RKO (cell line): ENCODE measurements around the gene CRY2.
"Not testable (repeated sequence)": the region's sequence is repeated elsewhere in the genome, so short reads cannot be mapped to it uniquely, and the experiment has no call there.

Experiments
- DNase-seq: peaks from one replicate; pipeline ENCODE4 v3.0.0-alpha.2; 2016; ENCODE audit warnings: low spot score

CRY2 gene

DNA sequence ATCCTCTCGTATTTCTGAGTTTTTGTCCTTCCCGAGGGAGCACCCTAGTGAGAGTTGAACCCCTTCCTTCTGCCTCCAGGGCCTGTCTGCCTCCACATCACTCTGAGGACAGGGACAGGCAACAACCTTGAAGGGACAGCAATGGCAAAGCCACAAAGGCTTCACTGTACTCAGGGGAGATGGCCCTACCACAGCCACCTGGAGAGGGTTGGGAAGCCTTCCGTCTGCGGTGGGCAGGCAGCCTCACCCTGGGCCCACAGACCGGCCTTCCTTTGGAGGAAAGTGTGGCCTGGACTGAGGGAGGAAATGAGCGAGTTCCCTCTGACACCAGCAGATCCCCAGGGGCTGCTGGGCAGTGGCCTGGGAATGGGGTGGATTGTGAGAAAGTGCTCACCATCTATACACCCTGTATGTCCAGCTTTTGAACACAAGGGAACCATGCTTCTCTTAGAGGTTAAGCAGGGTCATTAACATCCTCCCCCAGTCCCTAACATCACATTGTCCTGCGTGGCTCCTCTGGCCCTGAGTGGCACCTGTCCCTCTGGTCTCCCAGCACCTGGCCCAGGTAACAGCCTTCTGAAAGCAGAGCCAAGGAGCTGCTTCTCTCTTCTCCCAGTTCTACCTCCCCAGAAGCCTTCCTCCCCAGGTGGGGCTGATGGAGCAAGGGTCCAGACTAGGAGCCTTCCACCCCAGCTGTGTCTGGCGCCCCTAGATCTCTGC is 35.5 kb upstream of the CRY2 start:
- no peak for DNase-seq

- DNase-seq = no peak
These were observed 34.4 kb upstream of the CRY2 start for GRCh38 chr11:45812581-45813548.

DNA sequence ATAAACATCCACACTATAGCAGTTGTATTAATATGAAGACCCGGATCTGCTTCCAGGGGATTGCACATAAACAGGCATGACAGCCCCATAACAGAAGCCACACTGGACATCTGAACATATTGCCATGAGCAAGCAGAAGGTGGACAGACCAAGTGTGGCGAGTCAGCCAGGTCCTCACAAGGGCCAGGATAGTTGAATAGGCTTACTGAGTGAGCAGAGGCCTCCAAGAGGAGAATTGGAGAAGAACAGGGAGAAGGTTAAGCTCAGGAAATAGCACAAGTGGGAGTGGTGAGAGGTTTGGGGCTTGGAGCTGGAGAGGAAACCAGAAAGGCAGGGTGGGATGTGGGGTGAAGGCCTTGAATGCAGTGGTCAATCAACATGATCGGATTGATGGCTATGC is 31.5 kb upstream of the CRY2 start:
- peak; percentile 78 for DNase-seq

DNA sequence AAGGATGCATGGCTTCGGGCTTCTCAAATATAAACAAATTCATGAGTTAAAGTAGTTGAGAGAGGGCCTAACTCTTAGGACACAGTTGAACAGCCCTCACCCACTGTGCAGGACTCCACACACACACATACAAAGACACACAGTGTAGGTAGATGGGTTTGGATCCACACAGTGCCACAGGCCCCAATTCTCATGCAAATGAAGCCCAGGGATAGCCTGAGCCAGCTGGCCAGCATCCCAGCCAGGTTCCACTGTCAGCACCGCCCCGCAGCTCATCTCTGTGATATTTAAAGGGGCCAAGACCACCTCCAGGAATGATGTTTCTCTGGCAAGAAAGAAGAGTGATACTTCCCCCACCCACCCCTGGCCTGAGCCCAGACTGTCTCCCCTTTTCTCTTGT is 30.7 kb upstream of the CRY2 start:
- DNase-seq = no peak

DNA sequence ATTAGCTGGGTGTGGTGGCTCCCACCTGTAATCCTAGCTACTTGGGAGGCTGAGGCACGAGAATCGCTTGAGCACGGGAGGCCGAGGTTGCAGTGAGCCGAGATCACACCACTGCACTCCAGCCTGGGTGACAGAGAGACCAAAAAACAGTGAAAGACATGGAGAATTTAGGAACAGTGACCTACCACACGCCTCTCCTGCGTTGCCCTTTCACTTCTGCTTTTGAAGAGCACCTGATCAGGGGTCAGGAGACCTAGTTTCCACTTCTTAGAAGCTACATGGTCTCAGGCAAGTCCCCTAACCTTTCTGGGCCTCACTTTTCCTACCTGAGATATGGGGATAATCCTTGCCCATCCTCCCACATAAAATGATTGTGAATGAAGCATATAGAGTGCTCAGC is 30.1 kb upstream of the CRY2 start:
- DNase-seq = no peak

GRCh38 chr11:45818961-45819605 is 28.2 kb upstream of the CRY2 start:
- DNase-seq = no peak

- DNase-seq = no peak
These were observed 26.9 kb upstream of the CRY2 start for GRCh38 chr11:45820211-45820857.

- DNase-seq = not testable (repeated sequence)
These were observed 20.8 kb upstream of the CRY2 start for GRCh38 chr11:45826492-45826891.

GRCh38 chr11:45827123-45827522 is 20.2 kb upstream of the CRY2 start:
- DNase-seq = no peak

GRCh38 chr11:45828996-45829395 is 18.3 kb upstream of the CRY2 start:
- DNase-seq = no peak

GRCh38 chr11:45830596-45830995 is 16.7 kb upstream of the CRY2 start:
- no peak for DNase-seq

- DNase-seq = no peak
These were observed 14.3 kb upstream of the CRY2 start for GRCh38 chr11:45832811-45833441.

- DNase-seq = no peak
These were observed 13.5 kb upstream of the CRY2 start for GRCh38 chr11:45833761-45834160.

- DNase-seq = no peak
These were observed 12.9 kb upstream of the CRY2 start for GRCh38 chr11:45834298-45834756.

DNA sequence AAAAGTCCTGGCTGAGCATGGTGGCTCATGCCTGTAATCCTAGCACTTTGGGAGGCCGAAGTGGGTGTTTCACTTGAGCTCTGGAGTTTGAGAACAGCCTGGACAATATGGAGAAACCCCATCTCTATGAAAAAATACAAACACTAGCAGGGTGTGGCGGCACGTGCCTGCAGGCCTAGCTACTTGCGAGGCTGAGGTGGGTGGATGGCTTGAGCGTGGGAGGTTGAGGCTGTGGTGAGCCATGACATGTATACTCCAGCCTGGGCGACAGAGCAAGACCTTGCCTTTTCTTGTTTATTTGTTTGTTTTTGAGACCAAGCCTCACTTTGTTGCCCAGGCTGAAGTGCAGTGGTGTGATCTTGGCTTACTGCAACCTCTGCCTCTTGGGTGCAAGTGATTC is 8.1 kb upstream of the CRY2 start:
- DNase-seq = no peak

DNA sequence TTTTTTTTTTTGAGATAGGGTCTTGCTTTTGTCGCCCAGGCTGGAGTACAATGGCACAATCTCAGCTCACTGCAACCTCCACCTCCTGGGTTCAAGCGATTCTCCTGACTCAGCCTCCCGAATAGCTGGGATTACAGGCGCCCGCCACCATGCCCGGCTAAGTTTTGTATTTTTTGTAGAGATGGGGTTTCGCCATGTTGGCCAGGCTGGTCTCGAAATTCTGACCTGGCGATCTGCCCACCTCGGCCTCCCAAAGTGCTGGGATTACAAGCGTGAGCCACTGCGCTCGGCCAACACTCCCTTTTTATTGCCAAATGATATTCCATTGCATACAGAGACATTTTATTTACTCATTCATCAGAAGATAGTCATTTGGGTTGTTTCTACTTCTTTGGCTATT is 7.0 kb upstream of the CRY2 start:
- DNase-seq = not testable (repeated sequence)

DNA sequence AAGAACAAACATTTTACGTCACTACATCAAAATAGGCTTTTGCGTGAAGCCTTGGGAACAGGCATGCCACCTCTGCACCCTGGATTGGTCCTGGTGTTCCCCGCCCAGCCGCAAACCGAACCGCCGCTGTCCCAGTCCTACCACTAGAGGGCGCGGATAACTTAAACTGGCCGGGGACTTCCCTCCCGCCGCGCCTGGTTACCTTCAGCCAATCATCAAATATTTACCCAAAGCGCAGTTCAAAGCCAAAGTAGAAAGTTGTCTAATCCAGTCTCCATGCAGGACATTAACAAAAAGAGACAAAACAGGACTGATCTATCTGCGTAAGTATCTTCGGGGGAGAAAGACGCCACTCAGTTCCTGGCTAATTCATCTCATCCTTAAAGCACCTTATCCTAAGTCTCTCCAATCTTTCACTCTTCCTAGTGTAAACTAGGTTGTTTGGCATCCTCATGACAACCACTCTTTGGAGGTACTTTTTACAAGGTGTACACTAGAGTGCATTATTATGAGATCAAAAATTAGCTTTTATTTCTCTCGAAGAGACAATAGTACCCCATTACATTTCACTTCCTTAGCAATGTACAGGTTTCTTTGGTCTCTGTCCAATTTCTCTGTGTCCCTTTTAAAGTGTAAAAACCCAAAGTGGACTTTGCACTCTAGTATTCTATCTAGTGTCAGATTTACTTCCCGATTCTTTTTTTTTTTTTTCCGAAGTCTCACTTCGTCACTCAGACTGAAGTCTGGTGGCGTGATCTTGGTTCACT is 3.9 kb upstream of the CRY2 start:
- DNase-seq = peak; percentile 90

GRCh38 chr11:45844822-45845578 is 2.3 kb upstream of the CRY2 start:
- no peak for DNase-seq

DNA sequence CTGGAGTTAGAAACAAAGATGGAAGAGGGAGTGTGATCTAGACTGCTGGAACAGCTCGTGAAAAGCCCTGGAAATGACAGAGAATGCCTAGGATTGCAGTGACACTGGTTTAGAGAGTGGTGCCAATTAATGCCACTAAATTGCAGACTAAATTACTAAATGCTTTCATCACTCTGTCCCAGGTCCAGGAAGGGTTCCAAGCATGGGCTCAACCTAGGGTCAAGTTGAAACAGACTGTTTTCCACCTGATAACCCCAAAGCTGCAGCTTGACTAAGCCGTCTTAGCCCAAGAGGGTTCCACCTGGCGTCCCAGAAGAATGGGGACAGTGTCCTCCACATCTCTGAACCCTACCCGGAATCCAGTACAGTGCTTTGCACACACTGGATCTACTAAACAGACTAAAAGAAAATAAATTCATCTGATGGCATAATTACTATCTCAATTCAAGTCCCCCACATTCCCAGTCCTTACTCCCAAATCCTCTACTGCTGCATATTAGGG is 1.1 kb upstream of the CRY2 start:
- DNase-seq = no peak

- DNase-seq = peak; percentile 68
These were observed 639 bp downstream of the CRY2 start for GRCh38 chr11:45847911-45848316.
